ENCODE data around the gene KLHL36.
"Not testable (repeated sequence)": the region's sequence is repeated elsewhere in the genome, so short reads cannot be mapped to it uniquely, and the experiment has no call there.

Gene KLHL36

GRCh38 chr16:84673203-84673535 is 24.9 kb downstream of the KLHL36 start:
- DNase-seq (ENCODE audit: low spot score): no peak

GRCh38 chr16:84673561-84673960 is 25.2 kb downstream of the KLHL36 start:
- no peak for DNase-seq (ENCODE audit: low spot score)

GRCh38 chr16:84675423-84675822 is 27.1 kb downstream of the KLHL36 start:
- no peak for DNase-seq (ENCODE audit: low spot score)

- DNase-seq (ENCODE audit: low spot score): no peak
Observed at GRCh38 chr16:84675884-84676283, 27.6 kb downstream of the KLHL36 start.

- no peak for DNase-seq (ENCODE audit: low spot score)
Observed at GRCh38 chr16:84677017-84677803, 28.9 kb downstream of the KLHL36 start.

- DNase-seq (ENCODE audit: low spot score): no peak
Observed at GRCh38 chr16:84677849-84678248, 29.5 kb downstream of the KLHL36 start.

GRCh38 chr16:84678541-84678940 is 30.2 kb downstream of the KLHL36 start:
- no peak for DNase-seq (ENCODE audit: low spot score)

- no peak for DNase-seq (ENCODE audit: low spot score)
Observed at GRCh38 chr16:84680165-84680842, 32.0 kb downstream of the KLHL36 start.

- no peak for DNase-seq (ENCODE audit: low spot score)
Observed at GRCh38 chr16:84680843-84681629, 32.7 kb downstream of the KLHL36 start.

- no peak for DNase-seq (ENCODE audit: low spot score)
Observed at GRCh38 chr16:84683691-84684591, 35.6 kb downstream of the KLHL36 start.

- DNase-seq (ENCODE audit: low spot score): no peak
Observed at GRCh38 chr16:84684592-84684965, 36.3 kb downstream of the KLHL36 start.

- DNase-seq (ENCODE audit: low spot score): no peak
Observed at GRCh38 chr16:84685210-84685609, 36.9 kb downstream of the KLHL36 start.

GRCh38 chr16:84686707-84687298 is 38.5 kb downstream of the KLHL36 start:
- no peak for DNase-seq (ENCODE audit: low spot score)

- DNase-seq (ENCODE audit: low spot score): no peak
Observed at GRCh38 chr16:84687715-84688114, 39.4 kb downstream of the KLHL36 start.

GRCh38 chr16:84688163-84688562 is 39.9 kb downstream of the KLHL36 start:
- not testable (repeated sequence) for DNase-seq (ENCODE audit: low spot score)

- DNase-seq (ENCODE audit: low spot score): no peak
Observed at GRCh38 chr16:84689111-84689510, 40.8 kb downstream of the KLHL36 start.

- no peak for DNase-seq (ENCODE audit: low spot score)
Observed at GRCh38 chr16:84690088-84690819, 41.9 kb downstream of the KLHL36 start.

- no peak for DNase-seq (ENCODE audit: low spot score)
Observed at GRCh38 chr16:84692451-84693214, 44.3 kb downstream of the KLHL36 start.

- DNase-seq (ENCODE audit: low spot score): not testable (repeated sequence)
Observed at GRCh38 chr16:84693869-84694268, 45.6 kb downstream of the KLHL36 start.

- DNase-seq (ENCODE audit: low spot score): no peak
Observed at GRCh38 chr16:84694980-84695379, 46.7 kb downstream of the KLHL36 start.

Measured in pons (tissue), 1 donor.